K562 (cell line): ENCODE data around the gene RBM27. TPM values are rescaled to one million over a fixed set of nuclear protein-coding genes. Genes with fewer than 3 reads are reported as not detected.

ENCODE experiments used
- HNRNPUL1 ChIP-seq: fragments of 200-400 bp; formaldehyde crosslinking; IDR thresholded peaks from 2 replicates; pipeline ENCODE4 v1.6.1; 2017; ENCODE audit warnings: low read length
- MAFF ChIP-seq: IDR thresholded peaks from 2 replicates; pipeline ENCODE4 v1.6.1; 2012; ENCODE audit warnings: low read length, improper control_type of control experiment
- MBD2 ChIP-seq: sonication (generic); IDR thresholded peaks from 2 replicates; pipeline ENCODE4 v1.6.1; 2016; ENCODE audit warnings: low read depth, borderline replicate concordance
- MTF1 ChIP-seq: fragments of 250-450 bp; sonication (Bioruptor Pico); IDR thresholded peaks from 2 replicates; pipeline ENCODE4 v1.9.0; 2021; ENCODE audit warnings: moderate library complexity, mild to moderate bottlenecking, inconsistent platforms, borderline replicate concordance
- PTTG1 ChIP-seq: fragments of 450-650 bp; IDR thresholded peaks from 2 replicates; pipeline ENCODE4 v1.6.1; 2016; ENCODE audit warnings: low read depth, mild to moderate bottlenecking, missing genetic modification characterization, missing compliant biosample characterization
- SRSF1 ChIP-seq: fragments of 200-400 bp; formaldehyde crosslinking; IDR thresholded peaks from 2 replicates; pipeline ENCODE4 v1.6.1; 2017; ENCODE audit warnings: mild to moderate bottlenecking, low read depth, low read length, moderate library complexity
- TBP ChIP-seq: optimal IDR thresholded peaks from 2 replicates; pipeline ENCODE3; 2011; ENCODE audit warnings: low read depth, low read length, improper control_type of control experiment
- ZFP36 ChIP-seq: fragments of 150-350 bp; IDR thresholded peaks from 2 replicates; pipeline ENCODE4 v1.6.1; 2018; ENCODE audit warnings: low read length, low read depth; ENCODE audit not compliant: partially characterized antibody
- ZSCAN29 ChIP-seq: fragments of 450-650 bp; IDR thresholded peaks from 2 replicates; pipeline ENCODE4 v1.6.1; 2017
- polyA plus RNA-seq, 8 experiments: library from polyadenylated mRNA; depleted of rRNA in 4 of 8; stranded (reverse) in 5 of 8; unstranded in 3 of 8; fragments of >200 nt; fragmentation: Nextera tagmentation in 2 of 8; fragmentation: Illumina TruSeq in 1 of 8; extraction: Ambion mirVana in 2 of 8; extraction: Trizol in 1 of 8; gene quantifications; 2 replicates each; pipeline versions ENCODE4 v1.2.1 to v1.2.3, GENCODE V29; 2011 to 2014; ENCODE audit warnings: inconsistent platforms in 1 of 8, missing spikeins in 1 of 8
- total RNA-seq, 7 experiments: library from RNA; depleted of rRNA in 6 of 7; stranded (reverse); fragments of >200 nt in 6 of 7; fragmentation: Illumina TruSeq in 2 of 7; extraction: Trizol in 2 of 7; gene quantifications; 2 replicates each; pipeline versions ENCODE4 v1.2.1 to v1.2.3, GENCODE V29; 2011 to 2021; ENCODE audit warnings: low replicate concordance in 1 of 7
- TF ChIP-seq, protein P1 (sequence below), 2 experiments: fragments of 450-650 bp; formaldehyde crosslinking in 1 of 2; IDR thresholded peaks; 2 replicates each; pipeline versions ENCODE4 v1.4.0 to v1.6.1; 2014 to 2020; ENCODE audit warnings: mild to moderate bottlenecking in 2 of 2, borderline replicate concordance in 1 of 2, low read depth in 1 of 2
- TF ChIP-seq, protein P2 (sequence below): fragments of 250-450 bp; sonication (Bioruptor Pico); IDR thresholded peaks from 2 replicates; pipeline ENCODE4 v1.8.0; 2022; ENCODE audit warnings: moderate library complexity, mild to moderate bottlenecking, inconsistent platforms
- TF ChIP-seq, protein P3 (sequence below): fragments of 450-650 bp; IDR thresholded peaks from 2 replicates; pipeline ENCODE4 v1.6.1; 2017; ENCODE audit warnings: mild to moderate bottlenecking, moderate library complexity
- TF ChIP-seq, protein P4 (sequence below): IDR thresholded peaks from 2 replicates; pipeline ENCODE4 v1.6.1; 2014; ENCODE audit warnings: antibody characterized with exemption
- TF ChIP-seq, protein P5 (sequence below): fragments of 250-450 bp; sonication (Bioruptor Pico); IDR thresholded peaks from 2 replicates; pipeline ENCODE4 v1.4.0; 2020; ENCODE audit warnings: mild to moderate bottlenecking

Gene RBM27
- total and polyA plus RNA-seq, 9 of the 15 experiments (the other 6 are each of a cell fraction or from before 2014, with no cell fraction given): 5.3 to 45.4 (median 29.1) TPM

DNA sequence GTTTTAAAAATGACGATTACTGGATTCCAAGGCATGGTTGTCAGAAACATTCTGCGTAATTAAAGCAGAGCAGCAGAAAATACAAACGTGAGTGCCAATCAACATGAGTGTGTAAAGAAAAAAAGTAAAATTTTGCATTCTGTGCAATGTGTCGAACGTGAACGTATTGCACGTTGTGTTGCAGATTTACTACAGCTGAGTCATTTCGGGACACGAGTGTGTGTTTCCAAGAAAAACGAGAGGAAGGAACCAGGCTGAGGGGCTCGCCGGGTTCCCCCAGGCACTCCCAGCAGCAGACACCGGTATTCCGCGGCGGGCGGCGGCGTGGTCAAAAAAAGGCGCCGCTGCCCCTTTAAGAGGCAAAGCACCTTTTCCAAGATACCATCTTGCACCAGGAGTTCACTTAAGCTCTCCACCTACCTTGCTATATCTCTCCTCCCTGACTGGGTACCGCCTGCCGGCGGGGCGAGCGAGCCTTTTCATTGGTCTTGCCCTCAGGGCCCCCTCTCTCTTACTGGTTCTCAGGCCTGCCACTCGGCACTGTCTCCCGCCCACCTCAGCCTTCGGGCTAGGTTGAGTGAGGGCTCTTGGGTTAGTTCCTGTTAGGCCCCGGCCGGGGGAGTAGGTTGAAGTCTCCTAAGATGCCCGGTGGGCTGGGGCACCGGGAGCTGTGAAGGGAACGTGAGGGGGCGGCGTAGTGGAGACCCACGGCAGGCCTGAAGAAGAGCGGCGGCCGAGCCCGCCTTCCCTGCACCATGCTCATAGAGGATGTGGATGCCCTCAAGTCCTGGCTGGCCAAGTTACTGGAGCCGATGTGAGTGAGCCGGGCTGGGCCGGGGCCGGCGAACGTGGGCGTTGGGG, at the start of gene RBM27 (continued):
- TF ChIP-seq, protein P1, sequence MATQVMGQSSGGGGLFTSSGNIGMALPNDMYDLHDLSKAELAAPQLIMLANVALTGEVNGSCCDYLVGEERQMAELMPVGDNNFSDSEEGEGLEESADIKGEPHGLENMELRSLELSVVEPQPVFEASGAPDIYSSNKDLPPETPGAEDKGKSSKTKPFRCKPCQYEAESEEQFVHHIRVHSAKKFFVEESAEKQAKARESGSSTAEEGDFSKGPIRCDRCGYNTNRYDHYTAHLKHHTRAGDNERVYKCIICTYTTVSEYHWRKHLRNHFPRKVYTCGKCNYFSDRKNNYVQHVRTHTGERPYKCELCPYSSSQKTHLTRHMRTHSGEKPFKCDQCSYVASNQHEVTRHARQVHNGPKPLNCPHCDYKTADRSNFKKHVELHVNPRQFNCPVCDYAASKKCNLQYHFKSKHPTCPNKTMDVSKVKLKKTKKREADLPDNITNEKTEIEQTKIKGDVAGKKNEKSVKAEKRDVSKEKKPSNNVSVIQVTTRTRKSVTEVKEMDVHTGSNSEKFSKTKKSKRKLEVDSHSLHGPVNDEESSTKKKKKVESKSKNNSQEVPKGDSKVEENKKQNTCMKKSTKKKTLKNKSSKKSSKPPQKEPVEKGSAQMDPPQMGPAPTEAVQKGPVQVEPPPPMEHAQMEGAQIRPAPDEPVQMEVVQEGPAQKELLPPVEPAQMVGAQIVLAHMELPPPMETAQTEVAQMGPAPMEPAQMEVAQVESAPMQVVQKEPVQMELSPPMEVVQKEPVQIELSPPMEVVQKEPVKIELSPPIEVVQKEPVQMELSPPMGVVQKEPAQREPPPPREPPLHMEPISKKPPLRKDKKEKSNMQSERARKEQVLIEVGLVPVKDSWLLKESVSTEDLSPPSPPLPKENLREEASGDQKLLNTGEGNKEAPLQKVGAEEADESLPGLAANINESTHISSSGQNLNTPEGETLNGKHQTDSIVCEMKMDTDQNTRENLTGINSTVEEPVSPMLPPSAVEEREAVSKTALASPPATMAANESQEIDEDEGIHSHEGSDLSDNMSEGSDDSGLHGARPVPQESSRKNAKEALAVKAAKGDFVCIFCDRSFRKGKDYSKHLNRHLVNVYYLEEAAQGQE (IDR thresholded peaks at IDR 0.05; ENCODE audit: borderline replicate concordance): peak; percentile 13; the same call in 1 of the 2 replicates
- TF ChIP-seq, protein P1 (CRISPR knock-in tag; IDR thresholded peaks at IDR 0.05; ENCODE audit: low read depth): no peak
- TF ChIP-seq PTTG1 (tag): no peak
- TF ChIP-seq ZFP36: no peak
- no peak for TF ChIP-seq SRSF1
- no peak for TF ChIP-seq HNRNPUL1
- TF ChIP-seq MTF1: no peak
- peak; percentile 99 for TF ChIP-seq MBD2
- TF ChIP-seq, protein P2, sequence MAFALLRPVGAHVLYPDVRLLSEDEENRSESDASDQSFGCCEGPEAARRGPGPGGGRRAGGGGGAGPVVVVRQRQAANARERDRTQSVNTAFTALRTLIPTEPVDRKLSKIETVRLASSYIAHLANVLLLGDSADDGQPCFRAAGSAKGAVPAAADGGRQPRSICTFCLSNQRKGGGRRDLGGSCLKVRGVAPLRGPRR (CRISPR knock-in tag): no peak
- TF ChIP-seq, protein P3, sequence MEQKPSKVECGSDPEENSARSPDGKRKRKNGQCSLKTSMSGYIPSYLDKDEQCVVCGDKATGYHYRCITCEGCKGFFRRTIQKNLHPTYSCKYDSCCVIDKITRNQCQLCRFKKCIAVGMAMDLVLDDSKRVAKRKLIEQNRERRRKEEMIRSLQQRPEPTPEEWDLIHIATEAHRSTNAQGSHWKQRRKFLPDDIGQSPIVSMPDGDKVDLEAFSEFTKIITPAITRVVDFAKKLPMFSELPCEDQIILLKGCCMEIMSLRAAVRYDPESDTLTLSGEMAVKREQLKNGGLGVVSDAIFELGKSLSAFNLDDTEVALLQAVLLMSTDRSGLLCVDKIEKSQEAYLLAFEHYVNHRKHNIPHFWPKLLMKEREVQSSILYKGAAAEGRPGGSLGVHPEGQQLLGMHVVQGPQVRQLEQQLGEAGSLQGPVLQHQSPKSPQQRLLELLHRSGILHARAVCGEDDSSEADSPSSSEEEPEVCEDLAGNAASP: no peak
- TF ChIP-seq, protein P4, sequence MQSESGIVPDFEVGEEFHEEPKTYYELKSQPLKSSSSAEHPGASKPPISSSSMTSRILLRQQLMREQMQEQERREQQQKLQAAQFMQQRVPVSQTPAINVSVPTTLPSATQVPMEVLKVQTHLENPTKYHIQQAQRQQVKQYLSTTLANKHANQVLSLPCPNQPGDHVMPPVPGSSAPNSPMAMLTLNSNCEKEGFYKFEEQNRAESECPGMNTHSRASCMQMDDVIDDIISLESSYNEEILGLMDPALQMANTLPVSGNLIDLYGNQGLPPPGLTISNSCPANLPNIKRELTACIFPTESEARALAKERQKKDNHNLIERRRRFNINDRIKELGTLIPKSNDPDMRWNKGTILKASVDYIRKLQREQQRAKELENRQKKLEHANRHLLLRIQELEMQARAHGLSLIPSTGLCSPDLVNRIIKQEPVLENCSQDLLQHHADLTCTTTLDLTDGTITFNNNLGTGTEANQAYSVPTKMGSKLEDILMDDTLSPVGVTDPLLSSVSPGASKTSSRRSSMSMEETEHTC: no peak
- TF ChIP-seq MAFF: peak; percentile 44; the same call in 1 of the 2 replicates
- peak; percentile 91 for TF ChIP-seq TBP
- no peak for TF ChIP-seq ZSCAN29
- TF ChIP-seq, protein P5, sequence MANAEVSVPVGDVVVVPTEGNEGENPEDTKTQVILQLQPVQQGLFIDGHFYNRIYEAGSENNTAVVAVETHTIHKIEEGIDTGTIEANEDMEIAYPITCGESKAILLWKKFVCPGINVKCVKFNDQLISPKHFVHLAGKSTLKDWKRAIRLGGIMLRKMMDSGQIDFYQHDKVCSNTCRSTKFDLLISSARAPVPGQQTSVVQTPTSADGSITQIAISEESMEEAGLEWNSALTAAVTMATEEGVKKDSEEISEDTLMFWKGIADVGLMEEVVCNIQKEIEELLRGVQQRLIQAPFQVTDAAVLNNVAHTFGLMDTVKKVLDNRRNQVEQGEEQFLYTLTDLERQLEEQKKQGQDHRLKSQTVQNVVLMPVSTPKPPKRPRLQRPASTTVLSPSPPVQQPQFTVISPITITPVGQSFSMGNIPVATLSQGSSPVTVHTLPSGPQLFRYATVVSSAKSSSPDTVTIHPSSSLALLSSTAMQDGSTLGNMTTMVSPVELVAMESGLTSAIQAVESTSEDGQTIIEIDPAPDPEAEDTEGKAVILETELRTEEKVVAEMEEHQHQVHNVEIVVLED: no peak
